Liver (tissue), 9 donors: ENCODE data around the gene FILIP1L. TPM values are rescaled to one million over a fixed set of nuclear protein-coding genes. Genes with fewer than 3 reads are reported as not detected.

ENCODE experiments used
- DNase-seq: peaks from one replicate; pipeline ENCODE4 v3.0.0-alpha.2; 2017; ENCODE audit warnings: low spot score
- H3K27ac ChIP-seq, 2 donors: one replicate each; pipeline ENCODE4 v1.7.0; 2013; ENCODE audit warnings: inconsistent platforms in 2 of 2, low read length in 2 of 2, control low read depth in 1 of 2, low read depth in 1 of 2, mild to moderate bottlenecking in 1 of 2
- H3K27me3 ChIP-seq, 4 donors: one replicate each; pipeline versions ENCODE4 v1.6.1 to v1.7.0; 2013; ENCODE audit warnings: low read length in 3 of 4, inconsistent platforms in 1 of 4, mild to moderate bottlenecking in 1 of 4, moderate library complexity in 1 of 4; ENCODE audit not compliant: control insufficient read depth in 4 of 4, insufficient read depth in 4 of 4
- H3K36me3 ChIP-seq, 4 donors: one replicate each; pipeline versions ENCODE4 v1.6.1 to v1.7.0; 2013; ENCODE audit warnings: low read length in 3 of 4, mild to moderate bottlenecking in 3 of 4, low read depth in 1 of 4, moderate library complexity in 1 of 4; ENCODE audit not compliant: control insufficient read depth in 4 of 4, insufficient read depth in 3 of 4
- H3K4me1 ChIP-seq, 4 donors: one replicate each; pipeline versions ENCODE4 v1.6.1 to v1.7.0; 2013; ENCODE audit warnings: low read length in 3 of 4, mild to moderate bottlenecking in 3 of 4, moderate library complexity in 1 of 4; ENCODE audit not compliant: control insufficient read depth in 4 of 4, insufficient read depth in 4 of 4
- H3K4me3 ChIP-seq, 3 donors: one replicate each; pipeline versions ENCODE4 v1.6.1 to v1.7.0; 2013; ENCODE audit warnings: low read length in 3 of 3, control low read depth in 1 of 3, low read depth in 1 of 3, mild to moderate bottlenecking in 1 of 3
- H3K9ac ChIP-seq, 2 donors: one replicate each; pipeline ENCODE4 v1.7.0; 2013; ENCODE audit warnings: low read length in 2 of 2, mild to moderate bottlenecking in 2 of 2, moderate library complexity in 2 of 2, control low read depth in 1 of 2, low read depth in 1 of 2
- H3K9me3 ChIP-seq, 4 donors: one replicate each; pipeline versions ENCODE4 v1.6.1 to v1.7.0; 2013; ENCODE audit warnings: low read length in 3 of 4; ENCODE audit not compliant: control insufficient read depth in 4 of 4
- EGR1 ChIP-seq, 2 donors: IDR thresholded peaks; 2 replicates each; pipeline ENCODE4 v1.6.1; 2016 to 2018; ENCODE audit warnings: antibody characterized with exemption in 2 of 2, low read depth in 2 of 2
- FOXA1 ChIP-seq: IDR thresholded peaks from 2 replicates; pipeline ENCODE4 v1.6.1; 2016; ENCODE audit warnings: antibody characterized with exemption
- HNF4A ChIP-seq, 2 donors: conservative IDR thresholded peaks; 2 replicates each; pipeline ENCODE4 v1.6.1; 2016; ENCODE audit warnings: antibody characterized with exemption in 2 of 2, mild to moderate bottlenecking in 2 of 2
- HNF4G ChIP-seq: IDR thresholded peaks from 2 replicates; pipeline ENCODE4 v1.6.1; 2016; ENCODE audit warnings: antibody characterized with exemption
- MAX ChIP-seq: IDR thresholded peaks from 2 replicates; pipeline ENCODE4 v1.6.1; 2016; ENCODE audit warnings: antibody characterized with exemption
- NR2F2 ChIP-seq: IDR thresholded peaks from 2 replicates; pipeline ENCODE4 v1.6.1; 2016; ENCODE audit warnings: antibody characterized with exemption
- RAD21 ChIP-seq, 2 donors: IDR thresholded peaks; 2 replicates each; pipeline ENCODE4 v1.6.1; 2016; ENCODE audit warnings: antibody characterized with exemption in 2 of 2, mild to moderate bottlenecking in 2 of 2
- REST ChIP-seq: IDR thresholded peaks from 2 replicates; pipeline ENCODE4 v1.6.1; 2016; ENCODE audit warnings: antibody characterized with exemption, mild to moderate bottlenecking
- RXRA ChIP-seq, 2 donors: IDR thresholded peaks; 2 replicates each; pipeline ENCODE4 v1.6.1; 2017 to 2018; ENCODE audit warnings: antibody characterized with exemption in 2 of 2, mild to moderate bottlenecking in 1 of 2
- SP1 ChIP-seq: IDR thresholded peaks from 2 replicates; pipeline ENCODE4 v1.6.1; 2018; ENCODE audit warnings: antibody characterized with exemption, mild to moderate bottlenecking
- TAF1 ChIP-seq: conservative IDR thresholded peaks from 2 replicates; pipeline ENCODE4 v1.6.1; 2016; ENCODE audit warnings: antibody characterized with exemption, mild to moderate bottlenecking
- YY1 ChIP-seq: IDR thresholded peaks from 2 replicates; pipeline ENCODE4 v1.6.1; 2016; ENCODE audit warnings: antibody characterized with exemption, mild to moderate bottlenecking
- WGBS: extraction: QIAGEN DNeasy Blood & Tissue Kit; methylation state at CpG from one replicate; pipeline ENCODE4 v1.1.7; 2013; 5-methylcytosine and 5-hydroxymethylcytosine counted together
- polyA plus RNA-seq, 2 donors: library from polyadenylated mRNA; stranded (reverse) in 1 of 2; unstranded in 1 of 2; fragments of 200-250 nt in 1 of 2; fragments of >200 nt in 1 of 2; fragmentation: Nextera tagmentation in 1 of 2; extraction: Ambion mirVana in 1 of 2; gene quantifications; one replicate each; pipeline versions ENCODE4 v1.2.1 to v1.2.3, GENCODE V29; 2013 to 2015
- total RNA-seq, 2 donors: library from RNA; depleted of rRNA; stranded (reverse); fragments of >200 nt; gene quantifications; one replicate each; pipeline ENCODE4 v1.2.3, GENCODE V29; 2014
- TF ChIP-seq, protein P1 (sequence below): IDR thresholded peaks from 2 replicates; pipeline ENCODE4 v1.6.1; 2016; ENCODE audit warnings: antibody characterized with exemption
- TF ChIP-seq, protein P2 (sequence below): fragments of 150-350 bp; IDR thresholded peaks from 2 replicates; pipeline ENCODE4 v1.5.1; 2017; ENCODE audit warnings: improper control_type of control experiment, low read depth, low read length; ENCODE audit not compliant: missing input control
- donor health status: healthy.
- donor health status: healthy.
- donor health status: healthy.
- donor health status: healthy.
- donor health status: healthy.

The FILIP1L gene
- total and polyA plus RNA-seq, 4 donors: 1.4 to 6.5 (median 1.9) TPM

DNA sequence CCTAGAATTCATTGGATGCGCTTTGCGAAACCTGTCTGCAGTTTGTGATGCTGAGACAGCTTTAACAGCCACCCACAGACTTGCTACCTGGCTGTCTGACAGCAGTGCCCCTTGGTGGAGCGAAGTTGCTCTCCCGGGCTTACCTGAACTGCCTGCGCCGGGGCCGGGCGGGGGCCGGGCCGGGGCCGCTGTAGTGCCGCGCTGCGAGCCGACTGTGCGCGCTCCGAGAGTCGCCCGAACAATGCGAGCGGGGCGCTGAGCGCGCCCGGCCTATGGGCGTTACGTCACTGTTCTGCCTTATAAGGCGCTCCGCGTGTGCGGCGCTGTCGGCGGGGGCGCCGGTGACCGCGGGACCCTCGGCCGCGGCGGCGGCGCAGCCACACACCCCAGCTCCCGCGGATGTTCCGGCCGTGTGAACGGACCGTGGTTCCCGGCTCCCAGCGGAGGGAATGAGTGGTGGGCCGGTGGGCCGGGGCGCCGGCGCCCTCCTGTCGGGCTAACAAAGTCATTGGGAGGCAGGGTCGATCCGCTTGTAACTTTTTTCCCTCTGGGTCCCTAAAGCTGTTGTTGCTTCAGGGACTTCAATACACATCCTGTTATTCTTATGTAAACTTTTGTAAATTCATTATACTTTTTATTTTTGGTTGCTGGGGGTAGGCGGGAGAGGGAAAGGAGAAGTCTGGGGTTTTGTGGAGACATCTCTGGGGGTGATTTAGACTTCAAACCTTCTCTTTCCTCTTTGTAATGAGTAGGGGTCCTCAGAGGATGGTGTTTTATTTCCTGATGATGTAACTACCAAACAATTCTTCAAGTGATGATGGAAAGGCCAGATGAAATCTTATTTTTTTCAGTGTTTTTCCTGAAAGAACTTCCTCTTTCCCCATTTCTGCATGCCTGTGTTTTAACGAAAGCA lies 238.1 kb downstream of the FILIP1L start:
- Histone ChIP-seq H3K36me3 (no peaks in the 10 kb centered on the region), H3K27ac (peak overlapping the region; percentile 75 to 84), H3K9ac (peak overlapping the region; percentile 87 to 96), H3K4me1 (peaks cover 0 to 18% (median 4%) of the 10 kb centered on the region in 4 donors), H3K27me3 (no peaks in the 10 kb centered on the region), H3K9me3 (no peaks in the 10 kb centered on the region), H3K4me3 (peak overlapping the region; percentile 53 to 82 (median 73))
- TF ChIP-seq RAD21 (IDR thresholded peaks at IDR 0.05): peak in 1 of 2 donors; percentile 13
- no peak for TF ChIP-seq HNF4A (conservative IDR thresholded peaks at IDR 0.05)
- peak; percentile 40 for TF ChIP-seq TAF1
- TF ChIP-seq, protein P1, sequence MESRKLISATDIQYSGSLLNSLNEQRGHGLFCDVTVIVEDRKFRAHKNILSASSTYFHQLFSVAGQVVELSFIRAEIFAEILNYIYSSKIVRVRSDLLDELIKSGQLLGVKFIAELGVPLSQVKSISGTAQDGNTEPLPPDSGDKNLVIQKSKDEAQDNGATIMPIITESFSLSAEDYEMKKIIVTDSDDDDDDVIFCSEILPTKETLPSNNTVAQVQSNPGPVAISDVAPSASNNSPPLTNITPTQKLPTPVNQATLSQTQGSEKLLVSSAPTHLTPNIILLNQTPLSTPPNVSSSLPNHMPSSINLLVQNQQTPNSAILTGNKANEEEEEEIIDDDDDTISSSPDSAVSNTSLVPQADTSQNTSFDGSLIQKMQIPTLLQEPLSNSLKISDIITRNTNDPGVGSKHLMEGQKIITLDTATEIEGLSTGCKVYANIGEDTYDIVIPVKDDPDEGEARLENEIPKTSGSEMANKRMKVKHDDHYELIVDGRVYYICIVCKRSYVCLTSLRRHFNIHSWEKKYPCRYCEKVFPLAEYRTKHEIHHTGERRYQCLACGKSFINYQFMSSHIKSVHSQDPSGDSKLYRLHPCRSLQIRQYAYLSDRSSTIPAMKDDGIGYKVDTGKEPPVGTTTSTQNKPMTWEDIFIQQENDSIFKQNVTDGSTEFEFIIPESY: no peak
- peak; percentile 5 for TF ChIP-seq YY1
- no peak for TF ChIP-seq NR2F2
- no peak for TF ChIP-seq RXRA (IDR thresholded peaks at IDR 0.05)
- WGBS: 7% methylated on average over 63 of the region's 63 CpGs
- DNase-seq: peak; percentile 64

GRCh38 chr3:99875581-99875928 lies 238.7 kb downstream of the FILIP1L start:
- no peaks in the 10 kb centered on the region for H3K36me3 ChIP-seq
- H3K9ac ChIP-seq: peak overlapping the region; percentile 87 to 96
- H3K4me1 ChIP-seq: peaks cover 0 to 20% (median 5%) of the 10 kb centered on the region in 4 donors
- WGBS: 7% methylated on average over 6 of the region's 6 CpGs
- TF ChIP-seq MAX: no peak
- TF ChIP-seq YY1: peak; percentile 12
- TF ChIP-seq, protein P2, sequence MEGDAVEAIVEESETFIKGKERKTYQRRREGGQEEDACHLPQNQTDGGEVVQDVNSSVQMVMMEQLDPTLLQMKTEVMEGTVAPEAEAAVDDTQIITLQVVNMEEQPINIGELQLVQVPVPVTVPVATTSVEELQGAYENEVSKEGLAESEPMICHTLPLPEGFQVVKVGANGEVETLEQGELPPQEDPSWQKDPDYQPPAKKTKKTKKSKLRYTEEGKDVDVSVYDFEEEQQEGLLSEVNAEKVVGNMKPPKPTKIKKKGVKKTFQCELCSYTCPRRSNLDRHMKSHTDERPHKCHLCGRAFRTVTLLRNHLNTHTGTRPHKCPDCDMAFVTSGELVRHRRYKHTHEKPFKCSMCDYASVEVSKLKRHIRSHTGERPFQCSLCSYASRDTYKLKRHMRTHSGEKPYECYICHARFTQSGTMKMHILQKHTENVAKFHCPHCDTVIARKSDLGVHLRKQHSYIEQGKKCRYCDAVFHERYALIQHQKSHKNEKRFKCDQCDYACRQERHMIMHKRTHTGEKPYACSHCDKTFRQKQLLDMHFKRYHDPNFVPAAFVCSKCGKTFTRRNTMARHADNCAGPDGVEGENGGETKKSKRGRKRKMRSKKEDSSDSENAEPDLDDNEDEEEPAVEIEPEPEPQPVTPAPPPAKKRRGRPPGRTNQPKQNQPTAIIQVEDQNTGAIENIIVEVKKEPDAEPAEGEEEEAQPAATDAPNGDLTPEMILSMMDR: no peak
- no peak for TF ChIP-seq SP1
- H3K9me3 ChIP-seq: no peaks in the 10 kb centered on the region
- no peak for DNase-seq
- H3K27me3 ChIP-seq: no peaks in the 10 kb centered on the region
- H3K4me3 ChIP-seq: peak overlapping the region; percentile 53 to 82 (median 73)
- peak overlapping the region; percentile 75 to 84 for H3K27ac ChIP-seq

DNA sequence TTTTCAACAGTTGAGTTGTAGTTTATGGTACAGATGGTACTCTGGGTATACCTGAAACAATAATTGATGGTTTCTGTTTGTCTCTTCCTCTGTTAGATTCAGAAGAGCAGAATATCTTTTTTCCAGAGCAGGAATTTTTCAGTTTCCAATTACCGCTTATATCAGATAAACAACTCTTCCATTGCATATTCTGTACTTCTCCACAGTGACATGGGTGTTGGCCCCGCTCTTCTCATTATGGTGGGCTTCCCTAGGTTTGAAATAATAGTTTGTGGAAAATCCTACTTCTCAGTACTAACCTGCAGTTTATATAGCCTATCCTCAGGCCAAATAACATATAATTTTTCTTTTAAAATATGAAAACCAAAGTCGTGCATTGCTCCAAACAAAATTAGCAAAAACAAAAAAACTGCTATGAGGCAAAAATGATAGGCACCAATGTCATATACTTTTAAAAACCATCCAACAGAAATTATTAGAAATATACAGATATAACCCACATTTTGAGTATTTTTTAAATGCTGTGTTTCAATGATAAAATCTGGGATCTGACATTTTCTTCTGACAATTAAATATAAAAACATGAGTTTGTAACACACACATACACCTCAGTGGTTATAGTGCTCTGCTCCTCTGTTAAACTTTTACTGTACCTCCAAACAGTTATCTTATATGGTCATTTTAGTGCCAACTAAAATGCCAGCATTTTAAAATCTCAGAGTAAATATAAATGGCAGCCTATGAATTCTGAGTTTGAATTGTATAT lies 239.9 kb downstream of the FILIP1L start:
- Histone ChIP-seq H3K4me3 (no peak overlapping the region), H3K9me3 (no peaks in the 10 kb centered on the region), H3K4me1 (peaks cover 0 to 20% (median 5%) of the 10 kb centered on the region in 4 donors), H3K9ac (peak overlapping the region in 1 of 2 donors; percentile 18), H3K27ac (no peak overlapping the region), H3K27me3 (no peaks in the 10 kb centered on the region), H3K36me3 (no peaks in the 10 kb centered on the region)
- 87% methylated on average over 3 of the region's 3 CpGs for WGBS
- no peak for DNase-seq
- TF ChIP-seq FOXA1 (no peak), YY1 (no peak), MAX (no peak), REST (no peak), HNF4G (no peak), EGR1 (IDR thresholded peaks at IDR 0.05; ENCODE audit: low read depth in 2 of 2) (no peak)
- TF ChIP-seq, protein P2: no peak
